HepG2 (cell line): Measurements from ENCODE around the gene BRMS1. TPM values are rescaled to one million over a fixed set of nuclear protein-coding genes. Genes with fewer than 3 reads are reported as not detected.

Experiments used
- ATF1 ChIP-seq: IDR thresholded peaks from 2 replicates; pipeline ENCODE4 v1.6.1; 2016; ENCODE audit warnings: mild to moderate bottlenecking, control low read depth
- CBFB ChIP-seq: sonication (generic); formaldehyde crosslinking; IDR thresholded peaks from 2 replicates; pipeline ENCODE4 v1.4.0; 2020; ENCODE audit warnings: missing genetic modification reagents
- EP300 ChIP-seq, 3 experiments: sonication (generic) in 1 of 3; formaldehyde crosslinking in 1 of 3; IDR thresholded peaks; 2 replicates each; pipeline versions ENCODE4 v1.5.1 to v1.6.1; 2011 to 2020; ENCODE audit warnings: low read depth in 2 of 3, low read length in 2 of 3, borderline replicate concordance in 1 of 3, improper control_type of control experiment in 1 of 3, mild to moderate bottlenecking in 1 of 3, missing genetic modification reagents in 1 of 3, moderate library complexity in 1 of 3
- ETV5 ChIP-seq: IDR thresholded peaks from 2 replicates; pipeline ENCODE4 v1.6.1; 2018; ENCODE audit warnings: missing biosample characterization, missing genetic modification reagents, inconsistent platforms, borderline replicate concordance
- FOXA3 ChIP-seq: IDR thresholded peaks from 2 replicates; pipeline ENCODE4 v1.6.1; 2016; ENCODE audit warnings: missing genetic modification reagents, missing compliant biosample characterization
- GATA4 ChIP-seq: sonication (generic); IDR thresholded peaks from 2 replicates; pipeline ENCODE4 v1.6.1; 2016; ENCODE audit warnings: antibody characterized with exemption, low read depth, borderline replicate concordance
- GMEB1 ChIP-seq: sonication (generic); formaldehyde crosslinking; IDR thresholded peaks from 2 replicates; pipeline ENCODE4 v1.5.1; 2020; ENCODE audit warnings: missing genetic modification reagents, mild to moderate bottlenecking, borderline replicate concordance
- GTF3A ChIP-seq: sonication (generic); formaldehyde crosslinking; conservative IDR thresholded peaks from 2 replicates; pipeline ENCODE4 v1.4.0; 2020; ENCODE audit warnings: mild to moderate bottlenecking, missing genetic modification reagents
- HINFP ChIP-seq: sonication (generic); formaldehyde crosslinking; IDR thresholded peaks from 2 replicates; pipeline ENCODE4 v1.4.0; 2020; ENCODE audit warnings: low read depth, mild to moderate bottlenecking, missing genetic modification reagents
- HOXA5 ChIP-seq: sonication (generic); formaldehyde crosslinking; IDR thresholded peaks from 2 replicates; pipeline ENCODE4 v1.4.0; 2020; ENCODE audit warnings: missing genetic modification reagents
- NR2F2 ChIP-seq: IDR thresholded peaks from 2 replicates; pipeline ENCODE4 v1.6.1; 2012; ENCODE audit warnings: low read depth, inconsistent platforms, borderline replicate concordance
- PHF5A ChIP-seq: IDR thresholded peaks from one replicate; pipeline ENCODE4 v1.6.1; 2018; ENCODE audit warnings: low read depth, missing genetic modification reagents; ENCODE audit not compliant: unreplicated experiment
- POGZ ChIP-seq: sonication (generic); formaldehyde crosslinking; IDR thresholded peaks from 2 replicates; pipeline ENCODE4 v1.4.0; 2020; ENCODE audit warnings: mild to moderate bottlenecking, missing genetic modification reagents
- RXRB ChIP-seq: IDR thresholded peaks from 2 replicates; pipeline ENCODE4 v1.6.1; 2016; ENCODE audit warnings: borderline replicate concordance, missing genetic modification reagents, missing compliant biosample characterization
- ZFP36L1 ChIP-seq: sonication (generic); formaldehyde crosslinking; IDR thresholded peaks from 2 replicates; pipeline ENCODE4 v1.8.0; 2022; ENCODE audit warnings: mild to moderate bottlenecking, missing genetic modification reagents, moderate library complexity
- ZNF274 ChIP-seq: sonication (generic); formaldehyde crosslinking; IDR thresholded peaks from 2 replicates; pipeline ENCODE4 v1.5.1; 2020; ENCODE audit warnings: mild to moderate bottlenecking, missing genetic modification reagents
- ZNF430 ChIP-seq: sonication (generic); formaldehyde crosslinking; IDR thresholded peaks from 2 replicates; pipeline ENCODE4 v1.9.0; 2021; ENCODE audit warnings: mild to moderate bottlenecking, missing genetic modification reagents
- ZNF432 ChIP-seq: sonication (generic); formaldehyde crosslinking; IDR thresholded peaks from 2 replicates; pipeline ENCODE4 v1.5.0; 2020; ENCODE audit warnings: missing genetic modification reagents, mild to moderate bottlenecking, borderline replicate concordance
- ZNF451 ChIP-seq: sonication (generic); formaldehyde crosslinking; IDR thresholded peaks from 2 replicates; pipeline ENCODE4 v1.5.0; 2020; ENCODE audit warnings: mild to moderate bottlenecking, missing genetic modification reagents
- ZNF660 ChIP-seq: sonication (generic); formaldehyde crosslinking; IDR thresholded peaks from 2 replicates; pipeline ENCODE4 v1.5.1; 2020; ENCODE audit warnings: mild to moderate bottlenecking, low read depth, missing genetic modification reagents, borderline replicate concordance
- ZNF749 ChIP-seq: sonication (generic); formaldehyde crosslinking; IDR thresholded peaks from 2 replicates; pipeline ENCODE4 v1.8.0; 2022; ENCODE audit warnings: mild to moderate bottlenecking, missing genetic modification reagents, moderate library complexity, borderline replicate concordance
- ZNF773 ChIP-seq: sonication (generic); formaldehyde crosslinking; IDR thresholded peaks from 2 replicates; pipeline ENCODE4 v1.4.0; 2020; ENCODE audit warnings: missing genetic modification reagents, borderline replicate concordance
- ZNF878 ChIP-seq: sonication (generic); formaldehyde crosslinking; IDR thresholded peaks from 2 replicates; pipeline ENCODE4 v1.8.1; 2023; ENCODE audit warnings: mild to moderate bottlenecking, missing genetic modification reagents, moderate library complexity
- ZSCAN25 ChIP-seq: sonication (generic); formaldehyde crosslinking; IDR thresholded peaks from 2 replicates; pipeline ENCODE4 v1.8.0; 2022; ENCODE audit warnings: mild to moderate bottlenecking, missing genetic modification reagents
- polyA plus RNA-seq, 8 experiments: library from polyadenylated mRNA; depleted of rRNA in 3 of 8; stranded (reverse) in 7 of 8; unstranded in 1 of 8; fragments of >200 nt; fragmentation: Illumina TruSeq in 4 of 8; extraction: Trizol in 4 of 8; gene quantifications; 2 replicates each; pipeline versions ENCODE4 v1.2.1 to v1.2.3, GENCODE V29; 2011 to 2016; ENCODE audit warnings: low read depth in 4 of 8, missing spikeins in 1 of 8, mixed read lengths in 1 of 8; ENCODE audit not compliant: insufficient read depth in 1 of 8
- total RNA-seq, 5 experiments: library from RNA; depleted of rRNA; stranded (reverse); fragments of >200 nt; fragmentation: Illumina TruSeq; extraction: Trizol; gene quantifications; 2 replicates each; pipeline ENCODE4 v1.2.3, GENCODE V29; 2016; ENCODE audit warnings: low read depth in 1 of 5
- TF ChIP-seq, protein P1 (sequence below): sonication (generic); formaldehyde crosslinking; IDR thresholded peaks from 2 replicates; pipeline ENCODE4 v1.8.1; 2023; ENCODE audit warnings: mild to moderate bottlenecking, missing genetic modification reagents
- TF ChIP-seq, protein P2 (sequence below): sonication (generic); formaldehyde crosslinking; IDR thresholded peaks from 2 replicates; pipeline ENCODE4 v1.5.0; 2020; ENCODE audit warnings: missing genetic modification reagents

The BRMS1 gene
- total and polyA plus RNA-seq, 2 of the 13 experiments (the other 11 are each of a cell fraction or from before 2014, with no cell fraction given): 15.8 to 55.7 TPM

GRCh38 chr11:66328302-66329144 is 16.4 kb downstream of the BRMS1 start (continued):
- no peak for TF ChIP-seq NR2F2
- TF ChIP-seq PHF5A: no peak
- TF ChIP-seq CBFB: peak; percentile 83; the same call in 1 of the 2 replicates
- TF ChIP-seq GATA4: no peak
- TF ChIP-seq GTF3A (CRISPR knock-in tag): no peak
- peak; percentile 69 for TF ChIP-seq FOXA3
- TF ChIP-seq ZFP36L1 (CRISPR knock-in tag): no peak
- TF ChIP-seq, protein P1, sequence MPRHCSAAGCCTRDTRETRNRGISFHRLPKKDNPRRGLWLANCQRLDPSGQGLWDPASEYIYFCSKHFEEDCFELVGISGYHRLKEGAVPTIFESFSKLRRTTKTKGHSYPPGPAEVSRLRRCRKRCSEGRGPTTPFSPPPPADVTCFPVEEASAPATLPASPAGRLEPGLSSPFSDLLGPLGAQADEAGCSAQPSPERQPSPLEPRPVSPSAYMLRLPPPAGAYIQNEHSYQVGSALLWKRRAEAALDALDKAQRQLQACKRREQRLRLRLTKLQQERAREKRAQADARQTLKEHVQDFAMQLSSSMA (CRISPR knock-in tag): peak; percentile 56; the same call in 1 of the 2 replicates
- TF ChIP-seq ZNF749 (CRISPR knock-in tag): no peak
- TF ChIP-seq ZNF432 (CRISPR knock-in tag): no peak
- TF ChIP-seq, protein P2, sequence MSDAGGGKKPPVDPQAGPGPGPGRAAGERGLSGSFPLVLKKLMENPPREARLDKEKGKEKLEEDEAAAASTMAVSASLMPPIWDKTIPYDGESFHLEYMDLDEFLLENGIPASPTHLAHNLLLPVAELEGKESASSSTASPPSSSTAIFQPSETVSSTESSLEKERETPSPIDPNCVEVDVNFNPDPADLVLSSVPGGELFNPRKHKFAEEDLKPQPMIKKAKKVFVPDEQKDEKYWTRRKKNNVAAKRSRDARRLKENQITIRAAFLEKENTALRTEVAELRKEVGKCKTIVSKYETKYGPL (CRISPR knock-in tag): no peak
- no peak for TF ChIP-seq EP300 (IDR thresholded peaks at IDR 0.05; ENCODE audit: low read depth in 2 of 2, low read length in 2 of 2)
- no peak for TF ChIP-seq EP300 (CRISPR knock-in tag; IDR thresholded peaks at IDR 0.05; ENCODE audit: borderline replicate concordance)
- TF ChIP-seq POGZ (CRISPR knock-in tag): no peak
- TF ChIP-seq ZNF660: no peak
- TF ChIP-seq ATF1: no peak
- no peak for TF ChIP-seq ZNF451
- TF ChIP-seq GMEB1 (CRISPR knock-in tag): no peak
- TF ChIP-seq RXRB (CRISPR knock-in tag): peak; percentile 79
- no peak for TF ChIP-seq ZNF773 (CRISPR knock-in tag)
- no peak; the same call in 1 of the 2 replicates for TF ChIP-seq ZSCAN25 (CRISPR knock-in tag)
- TF ChIP-seq HOXA5 (CRISPR knock-in tag): peak; percentile 60; the same call in 1 of the 2 replicates
- TF ChIP-seq ZNF878 (CRISPR knock-in tag): peak; percentile 64; the same call in 1 of the 2 replicates
- TF ChIP-seq HINFP: no peak; the same call in 1 of the 2 replicates
- TF ChIP-seq ETV5 (CRISPR knock-in tag): peak; percentile 67; the same call in 1 of the 2 replicates
- peak; percentile 53; the same call in 1 of the 2 replicates for TF ChIP-seq ZNF430
- TF ChIP-seq ZNF274 (CRISPR knock-in tag): no peak
